Upper lobe of left lung (tissue), 4 donors: Measurements from ENCODE around the gene RIMBP2.

Source experiments
- EP300 ChIP-seq, 4 donors: sonication (generic); formaldehyde crosslinking; IDR thresholded peaks; one replicate each; pipeline ENCODE4 v1.5.1; 2017; ENCODE audit warnings: antibody characterized with exemption in 4 of 4, control low read depth in 2 of 4
- POLR2A ChIP-seq, 4 donors: fragments of 450-650 bp; IDR thresholded peaks; one replicate each; pipeline ENCODE4 v1.5.1; 2016 to 2017; ENCODE audit warnings: antibody characterized with exemption in 4 of 4, mild to moderate bottlenecking in 2 of 4
- POLR2AphosphoS5 ChIP-seq, 2 donors: sonication (generic); formaldehyde crosslinking; IDR thresholded peaks; one replicate each; pipeline ENCODE4 v1.5.1; 2017; ENCODE audit warnings: antibody characterized with exemption in 2 of 2
- TF ChIP-seq, protein P1 (sequence below), 6 experiments: fragments of 450-650 bp in 4 of 6; fragments of 200-600 bp in 2 of 6; sonication (generic) in 2 of 6; IDR thresholded peaks; one replicate each; pipeline ENCODE4 v1.5.1; 2016 to 2019; ENCODE audit warnings: antibody characterized with exemption in 6 of 6

DNA sequence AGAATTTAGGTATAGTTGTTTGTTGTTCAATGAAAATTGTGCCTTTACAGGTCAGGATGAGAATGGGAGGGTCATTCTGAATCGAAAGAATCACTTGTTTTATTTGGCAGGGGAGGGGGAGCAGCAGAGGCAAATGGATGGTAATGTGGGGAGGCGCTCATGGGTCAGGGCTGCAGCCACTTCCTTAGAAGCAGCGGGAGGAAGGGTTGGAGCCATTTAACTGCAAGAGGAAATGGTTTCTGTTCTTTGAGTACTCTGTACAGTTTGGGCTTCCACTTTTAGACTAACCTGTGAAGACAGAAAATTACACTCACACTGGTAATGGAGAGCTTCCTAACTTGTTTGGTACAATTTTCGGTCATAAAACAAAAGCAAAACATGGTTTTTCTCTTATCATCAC, 321.2 kb downstream of the RIMBP2 start:
- TF ChIP-seq, protein P1, sequence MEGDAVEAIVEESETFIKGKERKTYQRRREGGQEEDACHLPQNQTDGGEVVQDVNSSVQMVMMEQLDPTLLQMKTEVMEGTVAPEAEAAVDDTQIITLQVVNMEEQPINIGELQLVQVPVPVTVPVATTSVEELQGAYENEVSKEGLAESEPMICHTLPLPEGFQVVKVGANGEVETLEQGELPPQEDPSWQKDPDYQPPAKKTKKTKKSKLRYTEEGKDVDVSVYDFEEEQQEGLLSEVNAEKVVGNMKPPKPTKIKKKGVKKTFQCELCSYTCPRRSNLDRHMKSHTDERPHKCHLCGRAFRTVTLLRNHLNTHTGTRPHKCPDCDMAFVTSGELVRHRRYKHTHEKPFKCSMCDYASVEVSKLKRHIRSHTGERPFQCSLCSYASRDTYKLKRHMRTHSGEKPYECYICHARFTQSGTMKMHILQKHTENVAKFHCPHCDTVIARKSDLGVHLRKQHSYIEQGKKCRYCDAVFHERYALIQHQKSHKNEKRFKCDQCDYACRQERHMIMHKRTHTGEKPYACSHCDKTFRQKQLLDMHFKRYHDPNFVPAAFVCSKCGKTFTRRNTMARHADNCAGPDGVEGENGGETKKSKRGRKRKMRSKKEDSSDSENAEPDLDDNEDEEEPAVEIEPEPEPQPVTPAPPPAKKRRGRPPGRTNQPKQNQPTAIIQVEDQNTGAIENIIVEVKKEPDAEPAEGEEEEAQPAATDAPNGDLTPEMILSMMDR (IDR thresholded peaks at IDR 0.05): no peak
- TF ChIP-seq POLR2A (IDR thresholded peaks at IDR 0.05): no peak
- no peak for TF ChIP-seq EP300 (IDR thresholded peaks at IDR 0.05)
- no peak for TF ChIP-seq POLR2AphosphoS5 (IDR thresholded peaks at IDR 0.05)
